Prostate gland (tissue), 2 donors: ENCODE data around the gene RAN. TPM values are rescaled to one million over a fixed set of nuclear protein-coding genes. Genes with fewer than 3 reads are reported as not detected.
"Not testable (repeated sequence)": the region's sequence is repeated elsewhere in the genome, so short reads cannot be mapped to it uniquely, and the experiment has no call there.

Experiments
- DNase-seq: peaks from one replicate; pipeline ENCODE4 v3.0.0-alpha.2; 2019; ENCODE audit warnings: low spot score
- H3K27ac ChIP-seq, 2 donors: fragments of 200-600 bp; sonication (generic); 2 replicates each; pipeline ENCODE4 v1.5.1; 2017 to 2019
- H3K27me3 ChIP-seq: fragments of 200-600 bp; sonication (generic); replicated peaks from 2 replicates; pipeline ENCODE4 v1.5.1; 2019; ENCODE audit not compliant: insufficient read depth
- H3K36me3 ChIP-seq, 2 donors: fragments of 200-600 bp; sonication (generic); 1 replicate in 1 of 2; 2 replicates in 1 of 2; pipeline versions ENCODE4 v1.5.1 to v1.8.1; 2017 to 2019
- H3K4me1 ChIP-seq: fragments of 200-600 bp; sonication (generic); replicated peaks from 2 replicates; pipeline ENCODE4 v1.5.1; 2019
- H3K4me3 ChIP-seq, 2 donors: fragments of 200-600 bp; sonication (generic); 2 replicates each; pipeline ENCODE4 v1.5.1; 2017 to 2019
- H3K9me3 ChIP-seq: fragments of 200-600 bp; sonication (generic); 2 replicates; pipeline ENCODE4 v1.5.1; 2017
- POLR2A ChIP-seq: fragments of 450-650 bp; IDR thresholded peaks from one replicate; pipeline ENCODE4 v1.6.1; 2016; ENCODE audit warnings: antibody characterized with exemption, mild to moderate bottlenecking
- POLR2AphosphoS5 ChIP-seq: sonication (generic); formaldehyde crosslinking; IDR thresholded peaks from one replicate; pipeline ENCODE4 v1.6.1; 2017; ENCODE audit warnings: antibody characterized with exemption
- WGBS: methylation state at CpG from one replicate; pipeline ENCODE4 v1.1.5; 2018; 5-methylcytosine and 5-hydroxymethylcytosine counted together
- intact Hi-C: fragments of 100-400 bp; cut with DNase I; formaldehyde crosslinking; loops from one replicate; pipeline ENCODE4 v1.14.2; 2022
- total RNA-seq, 2 donors: library from RNA; depleted of rRNA; stranded (reverse); fragments of >200 nt; gene quantifications; one replicate each; pipeline ENCODE4 v1.1.0, GENCODE V29; 2016
- TF ChIP-seq, protein P1 (sequence below), 4 experiments: fragments of 200-600 bp in 2 of 4; fragments of 450-650 bp in 2 of 4; sonication (generic) in 2 of 4; IDR thresholded peaks; 1 replicate in 3 of 4; 2 replicates in 1 of 4; pipeline ENCODE4 v1.5.1; 2016 to 2019; ENCODE audit warnings: antibody characterized with exemption in 4 of 4, mild to moderate bottlenecking in 2 of 4, moderate library complexity in 2 of 4

The RAN gene
- total RNA-seq, 2 donors from 2014 or later: 131 to 220 TPM

DNA sequence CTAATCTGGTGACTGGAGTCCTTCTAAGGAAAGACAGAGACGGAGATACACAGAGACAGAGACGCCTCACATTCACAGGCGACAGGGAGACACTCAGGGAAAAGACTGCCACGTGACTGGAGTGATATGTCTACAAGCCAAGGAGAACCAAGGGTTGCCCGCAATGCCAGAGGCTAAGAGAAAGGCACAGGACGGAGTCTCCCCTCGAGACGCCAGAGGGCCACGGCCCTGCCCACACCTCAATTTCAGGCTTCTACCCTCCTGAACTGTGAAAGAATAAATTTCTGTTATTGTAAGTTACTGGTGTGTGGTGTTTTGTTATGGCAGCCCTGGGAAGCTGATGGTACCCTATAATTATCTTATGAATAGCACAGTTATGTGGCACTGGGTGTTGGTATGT lies 11.6 kb upstream of the RAN start:
- Histone ChIP-seq H3K27me3 (no peaks in the 10 kb centered on the region), H3K4me1 (no peaks in the 10 kb centered on the region), H3K4me3 (no peak overlapping the region), H3K27ac (no peak overlapping the region), H3K36me3 (no peaks in the 10 kb centered on the region), H3K9me3 (no peaks in the 10 kb centered on the region)
- 86% methylated on average over 9 of the region's 9 CpGs for WGBS
- intact Hi-C loops: no loop called here
- TF ChIP-seq POLR2A: no peak
- no peak for TF ChIP-seq POLR2AphosphoS5
- TF ChIP-seq, protein P1, sequence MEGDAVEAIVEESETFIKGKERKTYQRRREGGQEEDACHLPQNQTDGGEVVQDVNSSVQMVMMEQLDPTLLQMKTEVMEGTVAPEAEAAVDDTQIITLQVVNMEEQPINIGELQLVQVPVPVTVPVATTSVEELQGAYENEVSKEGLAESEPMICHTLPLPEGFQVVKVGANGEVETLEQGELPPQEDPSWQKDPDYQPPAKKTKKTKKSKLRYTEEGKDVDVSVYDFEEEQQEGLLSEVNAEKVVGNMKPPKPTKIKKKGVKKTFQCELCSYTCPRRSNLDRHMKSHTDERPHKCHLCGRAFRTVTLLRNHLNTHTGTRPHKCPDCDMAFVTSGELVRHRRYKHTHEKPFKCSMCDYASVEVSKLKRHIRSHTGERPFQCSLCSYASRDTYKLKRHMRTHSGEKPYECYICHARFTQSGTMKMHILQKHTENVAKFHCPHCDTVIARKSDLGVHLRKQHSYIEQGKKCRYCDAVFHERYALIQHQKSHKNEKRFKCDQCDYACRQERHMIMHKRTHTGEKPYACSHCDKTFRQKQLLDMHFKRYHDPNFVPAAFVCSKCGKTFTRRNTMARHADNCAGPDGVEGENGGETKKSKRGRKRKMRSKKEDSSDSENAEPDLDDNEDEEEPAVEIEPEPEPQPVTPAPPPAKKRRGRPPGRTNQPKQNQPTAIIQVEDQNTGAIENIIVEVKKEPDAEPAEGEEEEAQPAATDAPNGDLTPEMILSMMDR (IDR thresholded peaks at IDR 0.05): no peak
- DNase-seq: no peak

DNA sequence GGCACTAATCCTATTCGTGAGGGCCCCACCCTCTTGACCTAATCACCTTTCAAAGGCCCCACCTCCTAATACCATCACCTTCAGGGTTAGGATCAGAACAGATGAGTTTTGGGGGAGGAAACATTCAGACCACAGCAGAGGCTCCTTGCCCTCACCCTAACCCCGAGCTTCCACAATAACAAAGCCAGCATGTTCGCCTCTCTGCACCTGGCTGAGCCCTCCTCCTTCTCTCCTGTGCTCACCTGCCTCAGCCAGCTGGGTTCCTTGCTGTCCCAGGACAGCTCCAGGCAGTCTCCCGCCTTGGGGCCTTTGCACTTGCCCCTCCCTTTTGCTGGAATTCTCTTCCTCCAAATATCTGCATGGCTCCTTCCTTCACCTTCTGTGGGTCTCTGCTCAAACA lies 9.7 kb upstream of the RAN start:
- TF ChIP-seq POLR2A: no peak
- 93% methylated on average over 4 of the region's 4 CpGs for WGBS
- intact Hi-C loops: no loop called here
- Histone ChIP-seq H3K36me3 (no peaks in the 10 kb centered on the region), H3K9me3 (no peaks in the 10 kb centered on the region), H3K27me3 (no peaks in the 10 kb centered on the region), H3K4me3 (no peak overlapping the region), H3K4me1 (no peaks in the 10 kb centered on the region), H3K27ac (no peak overlapping the region)
- DNase-seq: no peak

DNA sequence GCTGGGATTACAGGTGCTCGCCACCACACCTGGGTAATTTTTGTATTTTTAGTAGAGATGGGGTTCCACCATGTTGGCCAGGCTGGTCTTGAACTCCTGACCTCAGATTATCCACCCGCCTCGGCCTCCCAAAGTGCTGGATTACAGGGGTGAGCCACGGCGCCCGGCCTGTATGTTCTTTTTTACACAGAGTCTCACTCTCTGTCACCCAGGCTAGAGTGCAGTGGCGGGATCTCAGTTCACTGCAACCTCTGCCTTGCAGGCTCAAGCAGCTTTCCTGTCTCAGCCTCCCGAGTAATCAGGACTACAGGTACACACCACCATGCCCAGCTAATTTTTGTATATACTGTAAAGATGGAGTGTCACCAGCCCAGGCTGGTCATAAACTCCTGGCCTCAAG lies 9.1 kb upstream of the RAN start:
- DNase-seq, H3K4me1 ChIP-seq, H3K27ac ChIP-seq, H3K27me3 ChIP-seq, H3K9me3 ChIP-seq, H3K36me3 ChIP-seq, H3K4me3 ChIP-seq, intact Hi-C loops: not testable (repeated sequence)
- 96% methylated on average over 8 of the region's 8 CpGs for WGBS

DNA sequence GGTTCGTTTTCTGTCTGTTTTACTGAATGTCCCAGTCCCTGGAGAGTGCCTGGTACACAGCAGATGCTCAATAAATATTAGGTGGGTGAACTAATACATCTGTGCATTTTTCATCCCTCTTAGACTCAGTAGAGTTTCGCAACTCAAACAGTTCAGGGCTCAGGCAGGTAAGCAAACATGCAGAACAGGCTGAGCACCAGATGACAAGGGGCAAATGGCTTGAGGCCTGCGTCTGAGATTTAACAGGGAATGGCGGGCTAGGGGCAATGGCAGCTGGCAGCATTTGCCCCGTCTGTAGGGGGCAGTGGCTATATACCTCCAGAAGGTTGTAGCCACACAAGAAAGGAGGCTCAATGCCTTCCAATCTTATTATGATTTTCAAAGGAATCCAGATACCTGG lies 8.6 kb upstream of the RAN start:
- DNase-seq: no peak
- H3K9me3 ChIP-seq: no peaks in the 10 kb centered on the region
- intact Hi-C loops: no loop called here

DNA sequence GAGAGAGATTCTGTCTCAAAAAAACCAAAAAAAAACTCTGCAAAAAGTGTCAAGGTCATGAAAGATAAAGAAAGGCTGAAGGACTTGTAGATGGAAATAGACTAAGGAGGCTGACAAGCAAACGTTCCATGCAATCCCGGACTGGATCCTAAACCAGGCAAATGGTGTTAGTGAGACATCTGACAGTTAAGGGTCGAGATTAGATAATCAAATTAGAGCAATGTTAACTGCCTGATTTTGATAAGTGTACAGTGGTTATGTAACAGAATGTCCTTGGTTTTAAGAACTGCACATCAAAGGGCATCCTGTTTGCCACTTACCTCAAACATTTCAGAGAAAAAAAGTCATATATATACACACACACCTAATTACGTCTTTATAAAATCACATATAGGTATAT lies 3.5 kb upstream of the RAN start:
- DNase-seq: no peak
- Histone ChIP-seq H3K36me3 (no peaks in the 10 kb centered on the region), H3K4me1 (no peaks in the 10 kb centered on the region), H3K27ac (no peak overlapping the region), H3K9me3 (no peaks in the 10 kb centered on the region), H3K27me3 (no peaks in the 10 kb centered on the region), H3K4me3 (no peak overlapping the region)
- WGBS: 75% methylated on average over 4 of the region's 4 CpGs
- TF ChIP-seq POLR2A: no peak
- TF ChIP-seq, protein P1 (IDR thresholded peaks at IDR 0.05): no peak
- intact Hi-C loops: no loop called here

More for the DNA sequence above, 8.6 kb upstream of the RAN start:
- TF ChIP-seq POLR2A: no peak
- TF ChIP-seq POLR2AphosphoS5: no peak
- TF ChIP-seq, protein P1 (IDR thresholded peaks at IDR 0.05): no peak
- Histone ChIP-seq H3K36me3 (no peaks in the 10 kb centered on the region), H3K27me3 (no peaks in the 10 kb centered on the region), H3K4me3 (no peak overlapping the region), H3K4me1 (no peaks in the 10 kb centered on the region), H3K27ac (no peak overlapping the region)
- 70% methylated on average over 5 of the region's 5 CpGs for WGBS

DNA sequence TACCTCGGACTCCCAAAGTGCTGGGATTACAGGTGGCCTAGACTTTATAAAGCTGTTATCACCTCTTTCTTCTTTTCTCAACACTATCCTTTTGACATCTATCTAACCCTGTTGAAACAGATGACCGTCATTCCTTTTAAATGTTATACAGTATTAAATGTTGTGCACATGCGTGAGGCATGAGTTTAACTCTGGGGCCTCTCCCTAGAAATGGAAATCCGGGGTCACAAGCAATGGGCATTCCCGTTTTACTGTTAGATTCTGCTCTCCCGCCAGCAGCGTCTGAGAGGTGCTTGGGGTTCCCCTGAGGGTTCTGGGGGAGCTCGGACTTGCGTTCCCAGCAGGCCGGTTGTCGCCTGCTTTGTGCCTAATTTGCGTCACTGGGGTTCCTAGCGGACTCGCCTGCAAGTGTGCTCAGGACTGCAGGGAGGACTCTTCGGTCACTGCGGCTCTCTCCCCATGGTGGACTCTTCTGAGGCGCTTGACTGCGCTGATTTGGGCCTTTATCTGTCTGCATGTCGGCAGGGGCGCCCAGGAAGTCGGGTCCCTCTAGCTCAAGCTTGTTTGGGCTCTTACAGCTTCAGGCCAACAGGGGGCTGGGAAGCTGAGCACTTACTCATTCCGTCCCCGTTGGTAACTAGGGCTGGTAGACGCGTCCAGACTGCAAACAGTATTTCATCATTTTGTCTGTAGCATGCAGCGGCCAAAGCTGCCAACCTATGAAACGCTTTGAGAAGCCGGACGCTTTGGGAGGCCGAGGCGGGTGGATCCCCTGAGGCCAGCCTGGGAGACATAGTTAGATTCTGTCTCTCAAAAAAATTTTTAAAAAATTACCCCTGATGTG lies 1.2 kb upstream of the RAN start:
- Histone ChIP-seq H3K27ac (no peak overlapping the region), H3K27me3 (no peaks in the 10 kb centered on the region), H3K4me3 (peak overlapping the region in 1 of 2 donors; percentile 83), H3K4me1 (no peaks in the 10 kb centered on the region), H3K36me3 (peaks cover 0 to 11% of the 10 kb centered on the region in 2 donors), H3K9me3 (no peaks in the 10 kb centered on the region)
- TF ChIP-seq, protein P1 (IDR thresholded peaks at IDR 0.05): peak in 2 of 4 experiments; percentile 20 to 30
- no peak for TF ChIP-seq POLR2AphosphoS5
- peak; percentile 35 for DNase-seq
- WGBS: 52% methylated on average over 31 of the region's 31 CpGs
- intact Hi-C loops: loop anchor here (2.0 kb wide), 1 partner anchor 32 kb away; the partner anchor contains the start of gene STX2
